Measurements from ENCODE around the gene JAK2. TPM values are rescaled to one million over a fixed set of nuclear protein-coding genes. Genes with fewer than 3 reads are reported as not detected.
"Not testable (repeated sequence)": the region's sequence is repeated elsewhere in the genome, so short reads cannot be mapped to it uniquely, and the experiment has no call there.

The JAK2 gene
- total RNA-seq, 2 donors from 2014 or later: 6.6 to 11.7 TPM

GRCh38 chr9:5085993-5086392 is 100.9 kb downstream of the JAK2 start:
- Histone ChIP-seq H3K4me3 (no peak overlapping the region), H3K27ac (no peak overlapping the region), H3K27me3 (no peaks in the 10 kb centered on the region), H3K9me3 (no peaks in the 10 kb centered on the region), H3K4me1 (no peaks in the 10 kb centered on the region), H3K36me3 (replicated peaks in 1 of 2; ENCODE audit: insufficient read depth in 1 of 2, low read depth in 2 of 2) (peaks cover 0 to 8% of the 10 kb centered on the region in 2 donors)
- ATAC-seq: no peak
- TF ChIP-seq CTCF (IDR thresholded peaks at IDR 0.05) (no peak), POLR2A (IDR thresholded peaks at IDR 0.05) (no peak)
- intact Hi-C loops (cut with DNase I): no loop called here
- no peak for DNase-seq
- WGBS, 2 donors: 81 to 84% methylated on average over 30 of the region's 30 CpGs

- WGBS, 2 donors: 92 to 93% methylated on average over 2 of the region's 2 CpGs
- intact Hi-C loops (cut with DNase I): no loop called here
- Histone ChIP-seq H3K4me1 (no peaks in the 10 kb centered on the region), H3K9me3 (no peaks in the 10 kb centered on the region), H3K27me3 (no peaks in the 10 kb centered on the region), H3K4me3 (no peak overlapping the region), H3K27ac (no peak overlapping the region), H3K36me3 (replicated peaks in 1 of 2; ENCODE audit: insufficient read depth in 1 of 2, low read depth in 2 of 2) (peaks cover 0 to 3% of the 10 kb centered on the region in 2 donors)
- TF ChIP-seq POLR2A (IDR thresholded peaks at IDR 0.05): no peak
- no peak for TF ChIP-seq CTCF (IDR thresholded peaks at IDR 0.05)
- no peak for DNase-seq
- ATAC-seq: no peak
Measured at GRCh38 chr9:5089737-5090136, 104.7 kb downstream of the JAK2 start.

- H3K4me3 ChIP-seq: no peak overlapping the region
- H3K36me3 ChIP-seq (replicated peaks in 1 of 2; ENCODE audit: insufficient read depth in 1 of 2, low read depth in 2 of 2): no peaks in the 10 kb centered on the region
- intact Hi-C loops (cut with DNase I): no loop called here
- DNase-seq (no peak), ATAC-seq (no peak)
- H3K27ac ChIP-seq: no peak overlapping the region
- H3K9me3 ChIP-seq: no peaks in the 10 kb centered on the region
- TF ChIP-seq CTCF (IDR thresholded peaks at IDR 0.05): no peak
- no peak for TF ChIP-seq POLR2A (IDR thresholded peaks at IDR 0.05)
- WGBS, 2 donors: 89 to 93% methylated on average over 2 of the region's 2 CpGs
- no peaks in the 10 kb centered on the region for H3K4me1 ChIP-seq
- no peaks in the 10 kb centered on the region for H3K27me3 ChIP-seq
Measured at GRCh38 chr9:5095795-5096194, 110.7 kb downstream of the JAK2 start.

DNA sequence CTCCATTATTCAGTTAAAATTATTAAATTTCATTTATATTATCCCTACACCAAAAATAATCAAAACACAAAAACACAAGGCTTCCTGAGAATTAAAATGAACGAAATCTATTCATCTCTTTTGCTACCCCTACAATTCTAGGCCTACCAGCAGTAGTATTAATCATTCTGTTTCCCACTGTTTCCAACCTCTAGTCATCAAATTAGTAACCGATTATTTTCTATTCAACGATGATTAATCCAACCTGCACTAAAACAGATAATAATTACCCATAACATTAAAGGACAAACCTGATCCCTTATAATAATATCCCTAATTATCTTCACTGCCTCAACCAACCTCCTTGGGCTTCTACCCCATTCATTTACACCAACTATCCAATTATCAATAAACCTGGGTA is 114.4 kb downstream of the JAK2 start:
- Histone ChIP-seq H3K4me3 (no peak overlapping the region), H3K27ac (no peak overlapping the region), H3K27me3 (no peaks in the 10 kb centered on the region), H3K9me3 (no peaks in the 10 kb centered on the region), H3K36me3 (replicated peaks in 1 of 2; ENCODE audit: insufficient read depth in 1 of 2, low read depth in 2 of 2) (peaks cover 0 to 5% of the 10 kb centered on the region in 2 donors), H3K4me1 (no peaks in the 10 kb centered on the region)
- ATAC-seq (no peak), DNase-seq (no peak)
- no peak for TF ChIP-seq CTCF (IDR thresholded peaks at IDR 0.05)
- no peak for TF ChIP-seq POLR2A (IDR thresholded peaks at IDR 0.05)
- 77 to 81% methylated on average over 3 of the region's 3 CpGs for WGBS, 2 donors
- intact Hi-C loops (cut with DNase I): no loop called here

GRCh38 chr9:5101127-5101526 is 116.1 kb downstream of the JAK2 start:
- H3K36me3 ChIP-seq (replicated peaks in 1 of 2; ENCODE audit: insufficient read depth in 1 of 2, low read depth in 2 of 2); DNase-seq; H3K9me3 ChIP-seq; H3K27me3 ChIP-seq; ATAC-seq; H3K4me3 ChIP-seq; H3K4me1 ChIP-seq; H3K27ac ChIP-seq; intact Hi-C loops (cut with DNase I): not testable (repeated sequence)
- 46 to 96% methylated on average over 2 to 3 of the region's 7 CpGs for WGBS, 2 donors

DNA sequence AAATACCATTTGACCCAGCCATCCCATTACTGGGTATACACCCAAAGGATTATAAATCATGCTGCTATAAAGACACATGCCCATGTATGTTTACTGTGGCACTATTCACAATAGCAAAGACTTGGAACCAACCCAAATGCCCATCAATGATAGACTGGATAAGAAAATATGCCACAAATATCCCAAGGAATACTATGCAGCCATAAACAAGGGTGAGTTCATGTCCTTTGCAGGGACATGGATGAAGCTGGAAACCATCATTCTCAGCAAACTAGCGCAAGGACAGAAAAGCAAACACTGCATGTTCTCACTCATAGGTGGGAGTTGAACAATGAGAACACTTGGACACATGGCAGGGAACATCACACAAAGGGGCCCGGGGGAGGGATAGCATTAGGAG is 121.4 kb downstream of the JAK2 start:
- H3K27me3 ChIP-seq; ATAC-seq; intact Hi-C loops (cut with DNase I); H3K36me3 ChIP-seq (replicated peaks in 1 of 2; ENCODE audit: insufficient read depth in 1 of 2, low read depth in 2 of 2); H3K9me3 ChIP-seq; H3K27ac ChIP-seq; H3K4me1 ChIP-seq; DNase-seq; H3K4me3 ChIP-seq: not testable (repeated sequence)
- 94 to 96% methylated on average over 2 of the region's 2 CpGs for WGBS, 2 donors

Data from body of pancreas (tissue), 4 donors.